ENCODE measurements around the gene SMG9.

GRCh38 chr19:43799502-43800142 lies 44.9 kb upstream of the SMG9 start:
- TF ChIP-seq CTCF (IDR thresholded peaks at IDR 0.05; ENCODE audit: insufficient read depth, low read length, poor library complexity, severe bottlenecking) (no peak), EZH2phosphoT487 (conservative IDR thresholded peaks at IDR 0.05; ENCODE audit: low read length) (no peak)
